ENCODE results near the gene PRKX.

DNA sequence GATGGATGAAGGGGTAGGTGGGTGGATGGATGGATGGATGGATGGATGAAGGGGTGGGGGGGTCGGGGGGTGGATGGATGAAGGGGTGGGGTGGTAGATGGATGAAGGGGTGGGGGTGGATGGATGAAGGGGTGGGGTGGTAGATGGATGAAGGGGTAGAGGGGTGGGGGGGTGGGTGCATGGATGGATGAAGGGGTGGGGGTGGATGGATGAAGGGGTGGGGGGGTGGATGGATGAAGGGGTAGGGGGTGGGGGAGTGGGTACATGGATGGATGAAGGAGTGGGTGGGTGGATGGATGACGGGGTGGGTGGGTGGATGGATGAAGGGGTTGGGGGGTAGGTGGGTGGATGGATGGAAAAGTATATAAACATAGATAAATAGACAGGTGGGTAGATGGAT lies 74.2 kb downstream of the PRKX start:
- TF ChIP-seq, protein P1, sequence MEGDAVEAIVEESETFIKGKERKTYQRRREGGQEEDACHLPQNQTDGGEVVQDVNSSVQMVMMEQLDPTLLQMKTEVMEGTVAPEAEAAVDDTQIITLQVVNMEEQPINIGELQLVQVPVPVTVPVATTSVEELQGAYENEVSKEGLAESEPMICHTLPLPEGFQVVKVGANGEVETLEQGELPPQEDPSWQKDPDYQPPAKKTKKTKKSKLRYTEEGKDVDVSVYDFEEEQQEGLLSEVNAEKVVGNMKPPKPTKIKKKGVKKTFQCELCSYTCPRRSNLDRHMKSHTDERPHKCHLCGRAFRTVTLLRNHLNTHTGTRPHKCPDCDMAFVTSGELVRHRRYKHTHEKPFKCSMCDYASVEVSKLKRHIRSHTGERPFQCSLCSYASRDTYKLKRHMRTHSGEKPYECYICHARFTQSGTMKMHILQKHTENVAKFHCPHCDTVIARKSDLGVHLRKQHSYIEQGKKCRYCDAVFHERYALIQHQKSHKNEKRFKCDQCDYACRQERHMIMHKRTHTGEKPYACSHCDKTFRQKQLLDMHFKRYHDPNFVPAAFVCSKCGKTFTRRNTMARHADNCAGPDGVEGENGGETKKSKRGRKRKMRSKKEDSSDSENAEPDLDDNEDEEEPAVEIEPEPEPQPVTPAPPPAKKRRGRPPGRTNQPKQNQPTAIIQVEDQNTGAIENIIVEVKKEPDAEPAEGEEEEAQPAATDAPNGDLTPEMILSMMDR (IDR thresholded peaks at IDR 0.05) = no peak
- no peak for TF ChIP-seq POLR2A (IDR thresholded peaks at IDR 0.05)

Data from adrenal gland (tissue), 5 donors.